ENCODE measurements around the gene SLC12A7.
"Not testable (repeated sequence)": the region's sequence is repeated elsewhere in the genome, so short reads cannot be mapped to it uniquely, and the experiment has no call there.

SLC12A7 gene

GRCh38 chr5:1062761-1063568 lies 48.9 kb downstream of the SLC12A7 start:
- no peak for DNase-seq (ENCODE audit: low read depth)

GRCh38 chr5:1061916-1062315 lies 49.9 kb downstream of the SLC12A7 start:
- no peak for DNase-seq (ENCODE audit: low read depth)

- not testable (repeated sequence) for DNase-seq (ENCODE audit: low read depth)
Measured at GRCh38 chr5:1061292-1061691, 50.6 kb downstream of the SLC12A7 start.

GRCh38 chr5:1060535-1060981 lies 51.3 kb downstream of the SLC12A7 start:
- DNase-seq (ENCODE audit: low read depth), result no peak

- no peak for DNase-seq (ENCODE audit: low read depth)
Measured at GRCh38 chr5:1059884-1060263, 52.0 kb downstream of the SLC12A7 start.

GRCh38 chr5:1058988-1059883 lies 52.6 kb downstream of the SLC12A7 start:
- no peak for DNase-seq (ENCODE audit: low read depth)

- no peak for DNase-seq (ENCODE audit: low read depth)
Measured at GRCh38 chr5:1058083-1058945, 53.5 kb downstream of the SLC12A7 start.

GRCh38 chr5:1057485-1058082 lies 54.3 kb downstream of the SLC12A7 start:
- no peak for DNase-seq (ENCODE audit: low read depth)

- no peak for DNase-seq (ENCODE audit: low read depth)
Measured at GRCh38 chr5:1056611-1057484, 55.0 kb downstream of the SLC12A7 start.

- no peak for DNase-seq (ENCODE audit: low read depth)
Measured at GRCh38 chr5:1055896-1056610, 55.8 kb downstream of the SLC12A7 start.

GRCh38 chr5:1054799-1055775 lies 56.8 kb downstream of the SLC12A7 start:
- no peak for DNase-seq (ENCODE audit: low read depth)

GRCh38 chr5:1054018-1054798 lies 57.7 kb downstream of the SLC12A7 start:
- no peak for DNase-seq (ENCODE audit: low read depth)

- DNase-seq (ENCODE audit: low read depth), result no peak
Measured at GRCh38 chr5:1053391-1054017, 58.4 kb downstream of the SLC12A7 start.

GRCh38 chr5:1052641-1053390 lies 59.0 kb downstream of the SLC12A7 start:
- no peak for DNase-seq (ENCODE audit: low read depth)

GRCh38 chr5:1052076-1052475 lies 59.8 kb downstream of the SLC12A7 start:
- no peak for DNase-seq (ENCODE audit: low read depth)

- no peak for DNase-seq (ENCODE audit: low read depth)
Measured at GRCh38 chr5:1051366-1051720, 60.5 kb downstream of the SLC12A7 start.

Measured in CMK (cell line).